Measurements from ENCODE around the gene ZMYM4.
"Not testable (repeated sequence)": the region's sequence is repeated elsewhere in the genome, so short reads cannot be mapped to it uniquely, and the experiment has no call there.

- TF ChIP-seq CTCF (conservative IDR thresholded peaks at IDR 0.05; ENCODE audit: low read length); EZH2phosphoT487 (IDR thresholded peaks at IDR 0.05; ENCODE audit: borderline replicate concordance, low read depth, low read length): not testable (repeated sequence)
These were observed 31.7 kb upstream of the ZMYM4 start for GRCh38 chr1:35236772-35237171.

Measured in OCI-LY7 (cell line).